Loucy (cell line): Measurements from ENCODE around the gene C1QC.

Source experiments
- H2AFZ ChIP-seq: fragments of 200-600 bp; sonication (generic); 2 replicates; pipeline ENCODE4 v1.6.0; 2016; ENCODE audit warnings: antibody characterized with exemption, mild to moderate bottlenecking, low read length, moderate library complexity
- H3F3A ChIP-seq: fragments of 200-600 bp; 2 replicates; pipeline ENCODE4 v1.6.0; 2016; ENCODE audit warnings: antibody characterized with exemption, low read depth, mild to moderate bottlenecking
- H3K27me3 ChIP-seq: fragments of 200-600 bp; sonication (generic); 2 replicates; pipeline ENCODE4 v1.6.1; 2014; ENCODE audit warnings: low read length, mild to moderate bottlenecking; ENCODE audit not compliant: insufficient read depth, poor library complexity, severe bottlenecking
- H3K36me3 ChIP-seq: fragments of 200-600 bp; sonication (generic); 2 replicates; pipeline ENCODE4 v1.6.1; 2016; ENCODE audit warnings: low read length; ENCODE audit not compliant: insufficient read depth
- H3K4me1 ChIP-seq: fragments of 200-600 bp; sonication (generic); 2 replicates; pipeline ENCODE4 v1.5.1; 2014; ENCODE audit warnings: low read length, mild to moderate bottlenecking; ENCODE audit not compliant: insufficient read depth, poor library complexity, severe bottlenecking
- H3K4me2 ChIP-seq: fragments of 200-600 bp; sonication (generic); 2 replicates; pipeline ENCODE4 v1.6.0; 2014; ENCODE audit warnings: antibody characterized with exemption, low read length, low read depth, mild to moderate bottlenecking; ENCODE audit not compliant: poor library complexity, severe bottlenecking
- H3K4me3 ChIP-seq: fragments of 200-600 bp; sonication (generic); 2 replicates; pipeline ENCODE4 v1.5.1; 2014; ENCODE audit warnings: low read length, mild to moderate bottlenecking, mixed read lengths; ENCODE audit not compliant: poor library complexity, severe bottlenecking
- H3K79me2 ChIP-seq: fragments of 200-600 bp; sonication (generic); 2 replicates; pipeline ENCODE4 v1.6.1; 2014; ENCODE audit warnings: low read length; ENCODE audit not compliant: insufficient read depth
- H3K9ac ChIP-seq: fragments of 200-600 bp; sonication (generic); 2 replicates; pipeline ENCODE4 v1.6.0; 2014; ENCODE audit warnings: mild to moderate bottlenecking, low read depth, low read length, moderate library complexity; ENCODE audit not compliant: poor library complexity, severe bottlenecking
- H3K9me2 ChIP-seq: fragments of 200-600 bp; sonication (generic); replicated peaks from 2 replicates; pipeline ENCODE4 v1.6.1; 2016; ENCODE audit warnings: low read depth, low read length, mixed read lengths
- H3K9me3 ChIP-seq: fragments of 200-600 bp; sonication (generic); 2 replicates; pipeline ENCODE4 v1.6.1; 2014; ENCODE audit warnings: mild to moderate bottlenecking, antibody characterized with exemption, low read length, low read depth; ENCODE audit not compliant: insufficient read depth
- H4K20me1 ChIP-seq: fragments of 200-600 bp; sonication (generic); 2 replicates; pipeline ENCODE4 v1.6.0; 2014; ENCODE audit warnings: antibody characterized with exemption, low read length, mild to moderate bottlenecking; ENCODE audit not compliant: insufficient read depth, poor library complexity, severe bottlenecking
- CTCF ChIP-seq: fragments of 200-600 bp; sonication (generic); conservative IDR thresholded peaks from 2 replicates; pipeline ENCODE4 v1.5.1; 2014; ENCODE audit warnings: mild to moderate bottlenecking, antibody characterized with exemption, low read length
- EZH2phosphoT487 ChIP-seq: fragments of 200-600 bp; IDR thresholded peaks from 2 replicates; pipeline ENCODE4 v1.6.1; 2018; ENCODE audit warnings: antibody characterized with exemption, mild to moderate bottlenecking, moderate library complexity, borderline replicate concordance

The C1QC gene

GRCh38 chr1:22615886-22616285, 27.5 kb upstream of the C1QC start:
- H3K36me3 ChIP-seq: no peaks in the 10 kb centered on the region
- no peaks in the 10 kb centered on the region for H3K27me3 ChIP-seq
- no peak overlapping the region for H3K4me3 ChIP-seq
- no peaks in the 10 kb centered on the region for H3K9me2 ChIP-seq
- H3K4me1 ChIP-seq: peaks cover 7% of the 10 kb centered on the region
- H3K9ac ChIP-seq: no peak overlapping the region
- no peaks in the 10 kb centered on the region for H3K79me2 ChIP-seq
- no peaks in the 10 kb centered on the region for H3K9me3 ChIP-seq
- H2AFZ ChIP-seq: no peak overlapping the region
- no peak overlapping the region for H3K4me2 ChIP-seq
- H4K20me1 ChIP-seq: no peaks in the 10 kb centered on the region
- H3F3A ChIP-seq: no peaks in the 10 kb centered on the region
- TF ChIP-seq EZH2phosphoT487 (no peak), CTCF (no peak)

DNA sequence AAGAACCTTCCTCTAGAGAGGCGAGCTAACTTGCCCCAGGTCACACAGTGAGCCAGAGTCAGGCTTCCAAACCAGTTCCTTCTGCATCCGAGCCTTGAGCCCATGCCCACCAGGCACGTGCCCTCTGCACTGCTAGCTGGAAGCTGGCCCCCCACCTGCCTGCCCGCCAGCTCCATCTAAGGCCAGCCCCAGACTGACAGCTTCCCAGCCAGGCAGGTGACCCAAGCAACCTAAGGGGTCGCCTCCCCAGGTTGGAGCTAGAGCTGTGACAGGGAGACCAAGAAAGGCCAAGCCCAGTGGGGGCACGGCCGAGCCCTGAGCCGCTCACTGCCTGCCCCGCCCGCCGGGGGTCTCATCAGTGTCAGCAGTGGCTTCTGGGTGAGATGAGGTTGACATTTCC, 26.9 kb upstream of the C1QC start:
- Histone ChIP-seq H2AFZ (no peak overlapping the region), H3K36me3 (no peaks in the 10 kb centered on the region), H3K4me3 (no peak overlapping the region), H4K20me1 (no peaks in the 10 kb centered on the region), H3K9me3 (no peaks in the 10 kb centered on the region), H3K9ac (no peak overlapping the region), H3K9me2 (no peaks in the 10 kb centered on the region), H3K4me1 (peaks cover 7% of the 10 kb centered on the region), H3K4me2 (no peak overlapping the region), H3K79me2 (no peaks in the 10 kb centered on the region), H3K27me3 (no peaks in the 10 kb centered on the region), H3F3A (no peaks in the 10 kb centered on the region)
- TF ChIP-seq CTCF (no peak), EZH2phosphoT487 (no peak)

DNA sequence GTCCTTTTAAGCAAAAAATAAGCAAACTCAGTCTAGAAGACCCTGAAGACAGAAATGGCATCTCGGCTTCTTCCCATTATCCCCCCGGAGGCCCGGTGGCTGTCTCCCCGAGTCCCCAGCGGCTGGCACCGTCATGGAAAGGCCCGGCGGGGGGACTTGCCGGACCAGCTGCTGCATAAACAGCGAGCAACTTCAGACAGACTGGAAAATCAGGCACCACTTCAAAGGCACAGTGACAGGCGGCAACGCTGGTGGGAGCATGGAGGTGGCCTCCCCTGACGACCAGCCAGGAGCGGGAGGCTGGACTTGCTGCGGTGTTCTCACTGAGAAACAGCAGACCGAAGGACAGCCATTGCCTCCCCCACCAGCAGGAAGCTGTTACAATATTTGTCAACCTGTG, 25.4 kb upstream of the C1QC start:
- Histone ChIP-seq H3K9me2 (no peaks in the 10 kb centered on the region), H4K20me1 (no peaks in the 10 kb centered on the region), H2AFZ (no peak overlapping the region), H3K4me1 (peaks cover 7% of the 10 kb centered on the region), H3K27me3 (no peaks in the 10 kb centered on the region), H3K4me3 (no peak overlapping the region), H3K9ac (no peak overlapping the region), H3K9me3 (no peaks in the 10 kb centered on the region), H3F3A (no peaks in the 10 kb centered on the region), H3K4me2 (no peak overlapping the region), H3K79me2 (no peaks in the 10 kb centered on the region), H3K36me3 (no peaks in the 10 kb centered on the region)
- TF ChIP-seq EZH2phosphoT487 (no peak), CTCF (no peak)
